Activated T-helper 2 cell treated with anti-CD3 and anti-CD28 coated beads, Interferon-gamma antibody, Interleukin-2, Interleukin-4, amounts not matched to agents 10 μg/mL and 5 μg/mL and 100 μg/mL, durations not matched to agents 14 hours and 24 hours and 36 hours (primary cell): Measurements from ENCODE around the gene ZNF507. TPM values are rescaled to one million over a fixed set of nuclear protein-coding genes. Genes with fewer than 3 reads are reported as not detected.

ENCODE experiments used
- DNase-seq: peaks from one replicate; pipeline ENCODE4 v3.0.0; 2021; ENCODE audit warnings: low spot score
- H3K27ac Mint-ChIP-seq: one replicate; pipeline ENCODE4 v1.8.0; 2021; ENCODE audit warnings: mixed read lengths
- H3K27me3 Mint-ChIP-seq: one replicate; pipeline ENCODE4 v1.8.0; 2021; ENCODE audit warnings: low read depth, mixed read lengths
- H3K36me3 Mint-ChIP-seq: one replicate; pipeline ENCODE4 v1.8.0; 2021; ENCODE audit warnings: low read depth, mixed read lengths
- H3K4me1 Mint-ChIP-seq: one replicate; pipeline ENCODE4 v1.8.0; 2021; ENCODE audit warnings: low read depth, mixed read lengths
- H3K4me3 Mint-ChIP-seq: one replicate; pipeline ENCODE4 v1.8.0; 2021; ENCODE audit warnings: low read depth, mild to moderate bottlenecking, moderate library complexity, mixed read lengths
- H3K9me3 Mint-ChIP-seq: one replicate; pipeline ENCODE4 v1.8.0; 2021; ENCODE audit warnings: mixed read lengths
- intact Hi-C: fragments of 100-400 bp; cut with micrococcal nuclease; formaldehyde crosslinking; loops from one replicate; pipeline ENCODE4 v1.15.1; 2023
- total RNA-seq: library from RNA; stranded (reverse); gene quantifications from 2 replicates; pipeline ENCODE4 v1.2.3, GENCODE V29; 2022

Gene ZNF507
- total RNA-seq, 1 donor from 2014 or later = 29.6 TPM

DNA sequence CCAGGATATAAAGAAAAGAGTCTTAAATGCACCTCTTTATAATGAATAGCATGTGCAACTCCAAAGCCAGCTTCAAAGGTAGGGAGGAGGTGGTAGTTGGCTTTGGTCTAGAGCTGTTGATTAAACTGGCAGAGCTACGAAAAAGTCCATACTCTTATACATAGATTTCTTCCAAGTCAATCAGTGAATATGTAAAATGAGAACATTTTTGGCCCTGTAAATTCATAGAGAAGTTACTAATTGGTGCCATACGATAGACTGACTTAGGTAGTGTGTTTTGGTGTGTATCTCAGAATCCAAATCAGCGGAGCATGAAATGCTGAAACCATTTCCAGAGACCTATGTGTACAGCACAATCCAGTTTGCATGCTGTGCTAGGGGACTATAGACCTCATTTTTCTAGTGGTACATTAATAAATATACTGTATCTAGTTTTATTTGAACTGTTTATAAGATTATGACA, 43.0 kb downstream of the ZNF507 start:
- Mint-ChIP-seq H3K4me3 (no peak overlapping the region), H3K27me3 (no peaks in the 10 kb centered on the region), H3K36me3 (peaks cover 10% of the 10 kb centered on the region), H3K27ac (no peak overlapping the region), H3K9me3 (no peaks in the 10 kb centered on the region), H3K4me1 (no peaks in the 10 kb centered on the region)
- intact Hi-C loops = no loop called here
- DNase-seq = no peak

- Mint-ChIP-seq H3K9me3 (no peaks in the 10 kb centered on the region), H3K4me1 (peaks cover 5% of the 10 kb centered on the region), H3K36me3 (no peaks in the 10 kb centered on the region), H3K27me3 (no peaks in the 10 kb centered on the region), H3K27ac (no peak overlapping the region), H3K4me3 (no peak overlapping the region)
- intact Hi-C loops = no loop called here
- DNase-seq = no peak
Observed at GRCh38 chr19:32392901-32393300, 47.5 kb downstream of the ZNF507 start.

DNA sequence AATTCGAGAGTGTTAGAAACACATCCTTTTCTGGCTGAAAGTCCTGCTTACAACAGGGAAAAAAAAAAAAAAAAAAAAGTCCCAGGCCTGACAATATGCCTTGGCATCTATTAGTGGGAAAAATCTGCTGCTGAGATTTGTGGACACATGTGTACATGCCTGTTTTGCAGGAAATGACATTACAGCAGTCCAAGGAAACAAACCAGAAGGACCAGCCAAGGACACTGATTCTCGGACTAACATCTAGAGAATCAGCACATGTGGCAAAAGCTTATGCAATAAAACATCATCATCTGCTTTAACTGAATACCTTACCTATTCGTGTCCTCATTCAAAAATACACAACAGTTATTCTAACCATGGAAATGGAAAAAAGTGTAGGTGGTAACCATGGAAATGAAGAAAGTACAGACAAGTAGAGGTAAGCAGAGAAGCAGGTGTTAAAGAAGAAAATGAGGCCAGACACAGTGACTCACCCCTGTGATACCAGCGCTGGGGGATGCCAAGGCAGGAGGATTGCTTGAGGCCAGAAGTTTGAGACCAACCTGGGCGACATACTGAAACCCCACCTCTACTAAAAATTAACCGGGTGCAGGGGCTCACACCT, 50.7 kb downstream of the ZNF507 start:
- no peak for DNase-seq

GRCh38 chr19:32397671-32398101, 52.3 kb downstream of the ZNF507 start:
- Mint-ChIP-seq H3K4me3 (no peak overlapping the region), H3K27me3 (no peaks in the 10 kb centered on the region), H3K36me3 (no peaks in the 10 kb centered on the region), H3K27ac (no peak overlapping the region), H3K4me1 (peaks cover 5% of the 10 kb centered on the region), H3K9me3 (no peaks in the 10 kb centered on the region)
- no peak for DNase-seq
- intact Hi-C loops = no loop called here

More for the DNA sequence above, 50.7 kb downstream of the ZNF507 start:
- Mint-ChIP-seq H3K27ac (no peak overlapping the region), H3K9me3 (no peaks in the 10 kb centered on the region), H3K27me3 (no peaks in the 10 kb centered on the region), H3K36me3 (no peaks in the 10 kb centered on the region), H3K4me1 (peaks cover 5% of the 10 kb centered on the region), H3K4me3 (no peak overlapping the region)
- intact Hi-C loops = no loop called here

DNA sequence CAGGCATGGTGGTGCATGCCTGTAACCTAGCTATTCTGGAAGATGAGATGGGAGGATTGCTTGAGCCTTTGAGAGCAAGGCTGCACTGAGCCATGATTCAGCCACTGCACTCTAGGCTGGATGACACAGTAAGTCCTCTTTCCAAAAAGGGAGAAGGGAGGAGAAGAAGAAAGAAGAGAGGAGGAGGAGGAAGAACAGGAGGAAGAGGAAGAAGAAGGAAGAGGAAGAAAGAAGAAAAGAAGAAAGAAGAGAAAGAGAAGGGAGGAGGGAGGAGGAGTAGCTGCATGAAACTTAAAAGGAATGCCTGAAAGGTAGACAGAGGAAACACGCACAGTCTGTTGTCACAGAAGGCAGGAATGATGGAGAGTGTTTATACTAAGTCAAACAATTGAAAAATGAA, 56.6 kb downstream of the ZNF507 start:
- Mint-ChIP-seq H3K27me3 (no peaks in the 10 kb centered on the region), H3K9me3 (no peaks in the 10 kb centered on the region), H3K27ac (no peak overlapping the region), H3K4me3 (no peak overlapping the region), H3K4me1 (peaks cover 4% of the 10 kb centered on the region), H3K36me3 (no peaks in the 10 kb centered on the region)
- no peak for DNase-seq
- intact Hi-C loops = no loop called here

DNA sequence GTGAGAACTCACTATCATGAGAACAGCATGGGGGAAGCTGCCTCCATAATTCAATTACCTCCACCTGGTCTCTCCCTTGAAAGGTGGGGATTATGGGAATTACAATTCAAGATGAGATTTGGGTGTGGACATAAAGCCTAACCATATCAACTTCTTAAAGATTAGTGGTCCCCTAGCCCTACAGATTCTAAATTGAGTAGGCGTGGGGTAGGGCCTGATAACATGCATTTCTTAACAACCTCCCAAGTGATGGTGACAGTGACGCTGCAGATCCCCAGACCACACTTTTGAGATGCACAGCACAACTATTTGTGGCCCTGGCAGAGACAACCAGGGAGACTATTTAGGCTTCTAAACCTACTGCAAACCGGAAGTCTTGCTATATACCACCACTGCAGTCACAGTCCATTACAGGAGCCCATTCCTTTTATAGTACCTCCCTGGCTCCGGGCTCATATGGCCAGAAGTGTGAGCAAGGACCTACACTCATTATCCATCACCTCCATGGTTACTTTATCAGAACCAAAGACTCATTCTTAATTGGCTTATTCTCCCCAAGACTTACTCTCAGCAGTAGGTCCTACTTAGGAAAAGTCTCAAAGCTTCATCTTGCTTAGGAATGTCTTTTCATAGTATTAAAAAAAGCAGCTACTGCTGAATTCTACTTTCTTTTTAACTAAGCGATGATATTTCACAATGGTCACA, 58.0 kb downstream of the ZNF507 start:
- H3K27ac Mint-ChIP-seq = no peak overlapping the region
- peaks cover 2% of the 10 kb centered on the region for H3K36me3 Mint-ChIP-seq
- H3K27me3 Mint-ChIP-seq = no peaks in the 10 kb centered on the region
- H3K9me3 Mint-ChIP-seq = no peaks in the 10 kb centered on the region
- peaks cover 4% of the 10 kb centered on the region for H3K4me1 Mint-ChIP-seq
- intact Hi-C loops = no loop called here
- no peak for DNase-seq
- peak overlapping the region; percentile 83 for H3K4me3 Mint-ChIP-seq

GRCh38 chr19:32404213-32404932, 59.0 kb downstream of the ZNF507 start:
- intact Hi-C loops = loop anchor here (2.0 kb wide), 1 partner anchor 58 kb away; no protein-coding TSS in a partner anchor
- Mint-ChIP-seq H3K9me3 (no peaks in the 10 kb centered on the region), H3K4me3 (peak overlapping the region; percentile 83), H3K4me1 (peaks cover 4% of the 10 kb centered on the region), H3K27ac (peak overlapping the region; percentile 70), H3K36me3 (peaks cover 10% of the 10 kb centered on the region), H3K27me3 (no peaks in the 10 kb centered on the region)
- no peak for DNase-seq

DNA sequence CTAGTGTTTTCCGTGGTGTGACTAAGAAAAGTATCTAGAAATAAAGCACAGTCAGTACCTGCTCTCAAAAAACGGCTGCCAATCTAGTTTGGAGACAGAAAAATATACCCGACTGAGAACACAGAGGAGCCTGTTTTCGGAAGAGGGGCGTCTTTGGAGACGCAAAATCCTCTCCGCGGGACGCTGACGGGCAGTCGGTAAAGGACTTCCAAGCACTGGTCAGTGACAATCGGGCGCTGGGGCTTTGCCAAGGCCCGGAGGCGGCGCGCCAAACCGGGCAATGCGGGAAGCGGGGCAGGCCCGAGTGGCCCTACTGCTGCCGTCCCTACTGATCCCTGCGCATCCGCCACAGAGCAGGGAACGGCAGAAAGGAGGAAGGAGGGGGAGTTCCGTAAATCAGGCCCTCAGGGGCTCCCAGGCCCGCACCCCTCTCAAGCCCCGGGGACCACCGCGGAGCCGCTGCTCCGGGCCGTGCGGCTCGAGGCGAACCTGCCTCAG, 59.6 kb downstream of the ZNF507 start:
- peaks cover 4% of the 10 kb centered on the region for H3K4me1 Mint-ChIP-seq
- no peaks in the 10 kb centered on the region for H3K9me3 Mint-ChIP-seq
- peak overlapping the region; percentile 83 for H3K4me3 Mint-ChIP-seq

DNA sequence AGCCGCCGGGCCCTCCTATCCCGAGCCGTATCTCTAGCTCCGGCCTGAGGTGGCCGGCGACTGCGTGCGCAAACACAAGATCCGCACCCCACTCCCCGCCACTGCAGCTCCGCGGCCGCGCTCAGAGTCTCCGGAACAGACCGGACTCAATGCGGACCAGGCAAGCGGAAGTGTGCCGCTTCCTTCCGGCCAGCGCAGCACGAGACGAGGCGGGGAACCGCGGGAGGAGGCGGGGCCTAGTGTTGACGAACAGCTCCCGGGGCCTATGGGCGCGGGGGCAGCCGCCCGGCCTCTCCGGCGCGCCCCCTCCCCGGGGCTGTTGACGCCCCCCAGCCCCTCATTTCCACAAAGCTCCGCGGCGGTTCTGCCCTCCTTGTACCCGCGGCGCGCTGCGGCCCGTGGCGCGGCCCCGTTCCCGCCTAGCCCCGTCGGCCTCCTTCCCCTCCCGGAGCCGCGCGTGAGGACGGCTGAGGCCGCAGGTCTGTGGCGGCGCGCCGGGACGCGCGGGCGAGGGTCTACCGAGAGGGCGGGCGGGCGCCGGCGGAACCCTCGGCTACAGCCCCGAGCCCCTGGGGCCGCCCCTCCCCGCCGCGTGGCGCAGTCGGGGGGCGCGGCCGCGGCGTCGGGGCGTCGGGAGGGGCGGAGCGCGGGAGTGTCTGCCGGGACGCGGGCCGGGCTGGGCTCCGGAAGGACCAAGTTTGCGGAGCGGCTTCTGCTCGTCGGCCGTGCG, 60.2 kb downstream of the ZNF507 start, which contains the start of gene DPY19L3:
Gene DPY19L3, plus strand, starts transcription at position 340 of the 730 bp plus-strand sequence. CDS start 2,484 bp downstream, outside the sequence.
- Mint-ChIP-seq H3K4me1 (peaks cover 4% of the 10 kb centered on the region), H3K27me3 (no peaks in the 10 kb centered on the region), H3K27ac (peak within 1 kb of the TSS; percentile 78), H3K4me3 (peak within 1 kb of the TSS; percentile 83), H3K36me3 (peaks cover 13% of the 10 kb centered on the region), H3K9me3 (no peaks in the 10 kb centered on the region)
- intact Hi-C loops = loop anchor here (2.0 to 5.0 kb wide), 2 partner anchors 59 to 177 kb away; partner anchors contain the start of gene PDCD5
- peak; percentile 89 for DNase-seq

More for the DNA sequence above, 59.6 kb downstream of the ZNF507 start:
- no peaks in the 10 kb centered on the region for H3K27me3 Mint-ChIP-seq
- H3K27ac Mint-ChIP-seq = peak overlapping the region; percentile 70
- DNase-seq = no peak
- intact Hi-C loops = loop anchor here (2.0 to 5.0 kb wide), 2 partner anchors 58 to 177 kb away; partner anchors contain the start of gene PDCD5
- H3K36me3 Mint-ChIP-seq = peaks cover 13% of the 10 kb centered on the region

GRCh38 chr19:32406161-32407003, 61.0 kb downstream of the ZNF507 start:
- Mint-ChIP-seq H3K36me3 (peaks cover 20% of the 10 kb centered on the region), H3K27ac (peak overlapping the region; percentile 55), H3K9me3 (no peaks in the 10 kb centered on the region), H3K4me3 (peak overlapping the region; percentile 79), H3K4me1 (peaks cover 4% of the 10 kb centered on the region), H3K27me3 (no peaks in the 10 kb centered on the region)
- DNase-seq = no peak
- intact Hi-C loops = loop anchor here (5.0 kb wide), 1 partner anchor 176 kb away; the partner anchor contains the start of gene PDCD5
